NCI-H510A (cell line): ENCODE measurements around the gene LMO1.

ENCODE experiments used
- DNase-seq: peaks from one replicate; lab custom pipeline; 2025; lab: John Stamatoyannopoulos, UW

LMO1 gene

GRCh38 chr11:8263769-8264410, at the start of gene LMO1:
TSS of gene LMO1 (minus strand) at chr11:8263878. CDS start at chr11:8263362, 516 bp downstream.
- peak; percentile 54 for DNase-seq

- no peak for DNase-seq
Observed at GRCh38 chr11:8312986-8313385, 49.3 kb upstream of the LMO1 start.

- DNase-seq: no peak
Observed at GRCh38 chr11:8311366-8311765, 47.7 kb upstream of the LMO1 start.

- DNase-seq: no peak
Observed at GRCh38 chr11:8310743-8311298, 47.1 kb upstream of the LMO1 start.

- DNase-seq: peak; percentile 41
Observed at GRCh38 chr11:8309862-8310261, 46.2 kb upstream of the LMO1 start.

GRCh38 chr11:8309311-8309710, 45.6 kb upstream of the LMO1 start:
- no peak for DNase-seq

GRCh38 chr11:8307601-8308000, 43.9 kb upstream of the LMO1 start:
- no peak for DNase-seq

GRCh38 chr11:8301622-8302021, 37.9 kb upstream of the LMO1 start:
- no peak for DNase-seq

GRCh38 chr11:8298801-8299786, 35.4 kb upstream of the LMO1 start:
- no peak for DNase-seq

- DNase-seq: no peak
Observed at GRCh38 chr11:8297781-8298440, 34.2 kb upstream of the LMO1 start.

GRCh38 chr11:8296872-8297271, 33.2 kb upstream of the LMO1 start:
- no peak for DNase-seq

GRCh38 chr11:8296038-8296649, 32.5 kb upstream of the LMO1 start:
- DNase-seq: no peak

GRCh38 chr11:8294251-8294935, 30.7 kb upstream of the LMO1 start:
- DNase-seq: no peak

- DNase-seq: no peak
Observed at GRCh38 chr11:8293171-8293570, 29.5 kb upstream of the LMO1 start.

GRCh38 chr11:8292351-8292750, 28.7 kb upstream of the LMO1 start:
- DNase-seq: no peak

GRCh38 chr11:8291421-8292350, 28.0 kb upstream of the LMO1 start:
- DNase-seq: no peak

GRCh38 chr11:8290081-8290810, 26.6 kb upstream of the LMO1 start:
- DNase-seq: peak; percentile 51

- no peak for DNase-seq
Observed at GRCh38 chr11:8289492-8289918, 25.8 kb upstream of the LMO1 start.

GRCh38 chr11:8288824-8289491, 25.3 kb upstream of the LMO1 start:
- DNase-seq: no peak
